SK-N-MC (cell line): Measurements from ENCODE around the gene ERC2.

Experiments used
- DNase-seq: peaks from one replicate; pipeline ENCODE4 v3.0.0-alpha.2; 2011; ENCODE audit warnings: low read depth, low spot score
- H3K27ac ChIP-seq: fragments of 200-600 bp; sonication (generic); 2 replicates; pipeline ENCODE4 v1.5.1; 2016; ENCODE audit warnings: mixed run types
- H3K36me3 ChIP-seq: fragments of 200-600 bp; sonication (generic); 2 replicates; pipeline ENCODE4 v1.6.1; 2017; ENCODE audit warnings: antibody characterized with exemption, low read length, mixed read lengths; ENCODE audit not compliant: insufficient read depth
- H3K4me3 ChIP-seq: fragments of 200-600 bp; sonication (generic); 2 replicates; pipeline ENCODE4 v1.5.1; 2016
- H3K9ac ChIP-seq: fragments of 200-600 bp; sonication (generic); 2 replicates; pipeline ENCODE4 v1.8.0; 2017; ENCODE audit warnings: mixed run types, mixed read lengths; ENCODE audit not compliant: insufficient read length
- H3K9me3 ChIP-seq: fragments of 200-600 bp; sonication (generic); 2 replicates; pipeline ENCODE4 v1.6.1; 2017; ENCODE audit warnings: low read depth, mild to moderate bottlenecking, antibody characterized with exemption, low read length, moderate library complexity, mixed read lengths
- EZH2 ChIP-seq: fragments of 200-600 bp; sonication (generic); IDR thresholded peaks from one replicate; pipeline ENCODE4 v1.6.1; 2017; ENCODE audit warnings: antibody characterized with exemption
- FOXP2 ChIP-seq: optimal IDR thresholded peaks from 2 replicates; pipeline ENCODE3; 2011; ENCODE audit warnings: mild to moderate bottlenecking, moderate library complexity; ENCODE audit not compliant: insufficient read depth; ENCODE audit errors: extremely low read length, control extremely low read depth
- POLR2AphosphoS5 ChIP-seq: IDR thresholded peaks from 2 replicates; pipeline ENCODE4 v1.6.1; 2012; ENCODE audit warnings: mild to moderate bottlenecking, low read depth, low read length, borderline replicate concordance

ERC2 gene

GRCh38 chr3:55923626-55924025, 544.6 kb downstream of the ERC2 start:
- H3K36me3 ChIP-seq = no peaks in the 10 kb centered on the region
- no peak overlapping the region for H3K4me3 ChIP-seq
- H3K9ac ChIP-seq = no peak overlapping the region
- no peak for DNase-seq
- H3K9me3 ChIP-seq = no peaks in the 10 kb centered on the region
- TF ChIP-seq EZH2 (no peak), POLR2AphosphoS5 (no peak), FOXP2 (no peak)
- no peak overlapping the region for H3K27ac ChIP-seq

- H3K9ac ChIP-seq = no peak overlapping the region
- H3K27ac ChIP-seq = no peak overlapping the region
- H3K36me3 ChIP-seq = no peaks in the 10 kb centered on the region
- no peak overlapping the region for H3K4me3 ChIP-seq
- H3K9me3 ChIP-seq = no peaks in the 10 kb centered on the region
- no peak for DNase-seq
- no peak for TF ChIP-seq POLR2AphosphoS5
- no peak for TF ChIP-seq EZH2
- TF ChIP-seq FOXP2 = no peak
These were observed 545.1 kb downstream of the ERC2 start for GRCh38 chr3:55923207-55923606.

- H3K9ac ChIP-seq = no peak overlapping the region
- H3K4me3 ChIP-seq = no peak overlapping the region
- no peak for DNase-seq
- H3K36me3 ChIP-seq = no peaks in the 10 kb centered on the region
- H3K27ac ChIP-seq = no peak overlapping the region
- TF ChIP-seq EZH2 (no peak), FOXP2 (no peak), POLR2AphosphoS5 (no peak)
- no peaks in the 10 kb centered on the region for H3K9me3 ChIP-seq
These were observed 555.4 kb downstream of the ERC2 start for GRCh38 chr3:55912880-55913279.

GRCh38 chr3:55911266-55911665, 557.0 kb downstream of the ERC2 start:
- Histone ChIP-seq H3K27ac (no peak overlapping the region), H3K36me3 (no peaks in the 10 kb centered on the region), H3K9me3 (no peaks in the 10 kb centered on the region), H3K9ac (no peak overlapping the region), H3K4me3 (no peak overlapping the region)
- no peak for DNase-seq
- no peak for TF ChIP-seq EZH2
- TF ChIP-seq POLR2AphosphoS5 = no peak
- TF ChIP-seq FOXP2 = no peak

GRCh38 chr3:55910543-55910942, 557.7 kb downstream of the ERC2 start:
- H3K9me3 ChIP-seq = no peaks in the 10 kb centered on the region
- H3K4me3 ChIP-seq = no peak overlapping the region
- no peak overlapping the region for H3K9ac ChIP-seq
- DNase-seq = no peak
- H3K27ac ChIP-seq = no peak overlapping the region
- TF ChIP-seq EZH2 (no peak), POLR2AphosphoS5 (no peak), FOXP2 (no peak)
- H3K36me3 ChIP-seq = no peaks in the 10 kb centered on the region

GRCh38 chr3:55909373-55909772, 558.9 kb downstream of the ERC2 start:
- Histone ChIP-seq H3K27ac (no peak overlapping the region), H3K9me3 (no peaks in the 10 kb centered on the region), H3K4me3 (no peak overlapping the region), H3K9ac (no peak overlapping the region), H3K36me3 (no peaks in the 10 kb centered on the region)
- TF ChIP-seq POLR2AphosphoS5 = no peak
- TF ChIP-seq EZH2 = no peak
- TF ChIP-seq FOXP2 = no peak
- no peak for DNase-seq

- Histone ChIP-seq H3K9ac (no peak overlapping the region), H3K36me3 (no peaks in the 10 kb centered on the region), H3K4me3 (no peak overlapping the region), H3K9me3 (no peaks in the 10 kb centered on the region), H3K27ac (no peak overlapping the region)
- no peak for TF ChIP-seq POLR2AphosphoS5
- no peak for TF ChIP-seq EZH2
- no peak for TF ChIP-seq FOXP2
- no peak for DNase-seq
These were observed 560.7 kb downstream of the ERC2 start for GRCh38 chr3:55907616-55908015.

- Histone ChIP-seq H3K27ac (no peak overlapping the region), H3K36me3 (no peaks in the 10 kb centered on the region), H3K9me3 (no peaks in the 10 kb centered on the region), H3K4me3 (no peak overlapping the region), H3K9ac (no peak overlapping the region)
- TF ChIP-seq POLR2AphosphoS5 (no peak), EZH2 (no peak), FOXP2 (no peak)
- DNase-seq = no peak
These were observed 561.4 kb downstream of the ERC2 start for GRCh38 chr3:55906896-55907295.

GRCh38 chr3:55904716-55905115, 563.6 kb downstream of the ERC2 start:
- Histone ChIP-seq H3K9me3 (no peaks in the 10 kb centered on the region), H3K9ac (no peak overlapping the region), H3K36me3 (no peaks in the 10 kb centered on the region), H3K4me3 (no peak overlapping the region), H3K27ac (no peak overlapping the region)
- no peak for DNase-seq
- TF ChIP-seq FOXP2 (no peak), POLR2AphosphoS5 (no peak), EZH2 (no peak)

- TF ChIP-seq FOXP2 (no peak), POLR2AphosphoS5 (no peak), EZH2 (no peak)
- no peak overlapping the region for H3K4me3 ChIP-seq
- no peak for DNase-seq
- no peaks in the 10 kb centered on the region for H3K36me3 ChIP-seq
- no peak overlapping the region for H3K9ac ChIP-seq
- no peak overlapping the region for H3K27ac ChIP-seq
- no peaks in the 10 kb centered on the region for H3K9me3 ChIP-seq
These were observed 564.6 kb downstream of the ERC2 start for GRCh38 chr3:55903680-55904079.
